Measurements from ENCODE around the gene ARHGAP31.
"Not testable (repeated sequence)": the region's sequence is repeated elsewhere in the genome, so short reads cannot be mapped to it uniquely, and the experiment has no call there.

Gene ARHGAP31

DNA sequence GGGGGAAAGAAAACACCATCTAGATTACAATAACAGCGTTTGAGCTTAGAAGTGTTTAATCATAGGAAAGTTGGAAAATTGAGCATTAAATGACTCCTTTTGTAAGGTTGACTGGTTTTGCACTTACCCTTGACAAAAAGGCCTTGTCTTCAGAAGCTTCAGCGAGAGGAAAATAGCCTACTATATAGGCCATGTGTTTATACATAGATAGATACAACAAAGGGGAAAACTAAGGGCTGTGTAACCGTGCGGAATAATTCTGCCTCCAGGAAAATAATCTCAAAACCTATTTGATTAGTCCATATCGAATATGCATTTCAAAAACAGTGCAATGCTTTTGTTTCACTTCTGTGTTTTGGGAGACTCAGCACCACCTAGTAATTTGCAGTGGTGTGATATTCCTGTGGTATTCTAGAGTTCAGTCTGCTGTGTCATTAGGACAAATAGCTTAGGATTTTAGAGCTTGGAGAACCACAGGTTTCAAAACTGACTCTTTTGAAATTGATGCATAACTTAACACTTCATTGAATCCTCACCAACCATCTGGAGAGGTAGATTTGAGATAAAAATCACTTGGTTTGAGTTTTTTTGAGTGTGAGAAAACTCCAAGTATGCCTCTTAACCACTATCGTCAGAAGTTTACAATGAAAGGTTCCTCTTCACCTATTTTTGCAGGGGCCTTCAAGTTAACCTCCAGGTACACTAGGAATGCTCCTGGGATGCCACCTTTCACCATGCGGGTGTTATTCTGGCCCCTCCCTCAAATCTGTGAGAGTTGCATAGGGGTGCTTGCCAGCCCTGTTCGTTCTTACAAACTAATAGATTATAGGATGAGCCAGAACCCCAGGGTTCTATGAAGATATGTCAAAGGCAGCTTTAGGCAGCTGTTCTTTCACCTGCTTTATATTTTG, 1.9 kb downstream of the ARHGAP31 start:
- no peak for DNase-seq

DNA sequence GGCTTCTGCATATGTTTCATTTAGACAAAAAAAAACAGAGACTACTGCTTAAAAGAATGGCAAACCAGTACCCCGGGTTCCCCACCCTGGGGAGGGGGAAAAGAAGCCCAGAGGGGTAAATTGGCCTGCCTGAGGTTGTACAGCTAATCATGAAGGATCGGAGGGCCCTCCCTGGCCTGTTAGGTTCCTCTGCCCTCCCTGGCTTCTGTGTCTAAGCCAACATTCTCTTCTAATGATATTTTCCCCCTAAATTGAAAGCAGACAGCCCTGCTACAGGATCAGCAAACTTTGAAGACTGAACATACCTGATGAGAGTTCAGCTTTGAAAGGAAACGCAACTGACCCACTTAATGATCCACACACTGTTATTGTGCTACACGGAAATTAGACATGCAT, 2.5 kb downstream of the ARHGAP31 start:
- no peak for DNase-seq

DNA sequence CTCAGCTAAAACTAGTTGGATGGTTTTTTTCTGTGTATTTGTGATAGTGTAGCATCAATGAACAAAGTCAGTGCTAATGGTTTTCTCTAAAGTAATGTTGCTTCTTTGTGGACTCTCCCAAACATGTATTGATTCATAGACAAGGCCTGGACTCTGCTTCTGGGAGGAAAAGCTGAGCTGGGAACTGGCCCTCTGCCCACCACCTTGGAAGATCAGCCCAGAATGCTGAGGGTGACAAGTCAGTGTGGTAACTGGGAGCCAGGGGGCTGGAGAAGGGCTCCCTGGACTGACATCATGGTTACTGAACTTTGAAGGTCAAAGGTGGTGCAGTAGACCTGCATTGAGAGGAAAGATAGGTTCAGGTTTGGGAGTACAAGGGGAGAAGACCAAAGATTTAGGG, 3.0 kb downstream of the ARHGAP31 start:
- DNase-seq: no peak

DNA sequence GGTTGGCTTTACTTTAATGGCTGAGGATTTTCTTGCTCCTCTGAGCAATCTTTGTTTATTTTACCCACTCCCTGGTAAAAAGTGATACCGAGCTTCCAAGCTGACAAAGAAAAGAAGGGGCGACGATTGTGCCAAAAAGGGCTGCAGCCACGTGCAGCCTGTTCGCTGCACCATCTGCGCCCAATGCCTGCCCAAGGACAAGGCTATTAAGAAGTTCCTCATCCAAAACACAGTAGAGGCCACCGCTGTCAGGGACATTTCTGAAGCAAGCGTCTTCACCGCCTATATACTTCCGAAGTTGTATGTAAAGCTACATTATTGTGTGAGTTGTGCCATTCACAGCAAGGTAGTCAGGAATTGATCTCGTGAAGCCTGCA, 4.4 kb downstream of the ARHGAP31 start:
- no peak for DNase-seq

DNA sequence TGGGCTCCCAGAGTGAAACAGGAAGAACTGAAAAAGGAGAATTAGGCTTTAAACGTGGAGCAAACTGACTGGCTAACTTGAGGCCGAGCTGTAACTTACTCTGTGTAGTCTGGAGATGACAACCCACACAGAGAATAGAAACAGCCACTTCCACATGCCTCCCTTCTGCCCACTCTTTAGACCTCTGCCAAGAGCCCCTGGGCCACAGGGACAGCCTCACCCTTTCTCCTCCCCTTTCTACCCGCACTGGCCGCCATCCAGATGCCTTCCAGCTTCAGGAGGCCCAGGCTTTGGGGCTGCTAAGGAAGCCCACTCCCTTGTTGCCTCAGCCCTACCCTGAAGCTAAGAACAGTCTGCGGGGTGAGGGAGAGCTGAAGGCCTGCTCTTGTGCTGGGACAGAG, 6.8 kb downstream of the ARHGAP31 start:
- no peak for DNase-seq

DNA sequence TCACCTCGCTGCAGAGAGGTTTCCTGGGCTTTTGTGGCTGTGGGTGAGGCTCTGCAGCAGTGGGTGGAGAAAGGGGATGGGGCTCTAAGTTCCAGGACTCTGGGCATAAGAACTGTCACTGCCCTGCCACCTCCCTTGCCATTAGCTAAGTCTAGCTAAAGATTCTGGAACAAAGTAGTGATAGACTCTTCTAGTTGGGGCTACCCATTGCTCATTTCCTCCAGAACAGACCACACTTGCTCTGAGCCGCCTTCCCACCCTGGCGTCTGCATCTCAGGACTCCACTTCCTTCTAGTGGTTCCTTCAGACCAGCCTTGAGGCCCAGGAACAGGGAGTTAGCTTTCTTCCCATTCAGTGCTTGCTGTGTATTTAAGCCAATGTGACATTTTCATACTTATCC, 7.5 kb downstream of the ARHGAP31 start:
- DNase-seq: no peak

DNA sequence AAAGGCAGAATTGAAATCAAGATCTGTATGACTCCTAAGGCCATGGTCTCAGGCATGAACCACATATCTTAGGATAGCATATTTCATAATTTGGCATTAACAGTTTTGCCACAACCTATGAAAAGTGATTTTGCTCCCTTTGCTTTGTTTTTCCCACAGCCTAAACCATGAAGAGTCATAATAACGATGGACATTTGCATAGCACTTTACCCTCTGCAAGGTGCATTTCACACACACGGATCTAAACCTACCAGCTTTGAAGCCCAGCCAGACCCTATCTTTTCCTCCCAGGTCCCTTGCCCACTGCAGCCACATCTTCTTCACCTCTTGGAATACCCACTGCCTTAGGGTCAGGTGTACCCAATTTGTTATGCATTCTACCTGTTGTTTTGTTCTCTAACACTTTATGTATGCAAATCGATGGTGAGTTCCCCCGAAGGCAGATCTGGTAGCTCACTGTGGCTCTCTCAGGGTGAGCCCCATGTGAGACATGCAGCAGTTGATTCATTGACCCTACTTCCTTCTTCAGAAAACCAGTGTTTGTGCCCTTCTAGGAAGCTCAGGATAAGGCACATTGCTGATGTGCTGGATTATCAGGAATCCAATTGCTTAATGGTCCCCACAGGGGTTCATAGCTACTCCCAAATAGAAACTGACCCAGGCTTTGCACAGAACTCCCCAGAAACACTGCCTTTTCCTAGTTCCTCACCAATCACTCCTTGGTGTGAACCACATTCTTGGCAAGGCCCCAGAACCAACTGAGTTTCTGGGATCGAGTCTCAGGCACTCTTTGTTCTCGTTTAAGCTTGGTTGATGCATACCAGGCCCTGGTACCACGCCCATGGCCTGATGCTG, 8.7 kb downstream of the ARHGAP31 start:
- no peak for DNase-seq

DNA sequence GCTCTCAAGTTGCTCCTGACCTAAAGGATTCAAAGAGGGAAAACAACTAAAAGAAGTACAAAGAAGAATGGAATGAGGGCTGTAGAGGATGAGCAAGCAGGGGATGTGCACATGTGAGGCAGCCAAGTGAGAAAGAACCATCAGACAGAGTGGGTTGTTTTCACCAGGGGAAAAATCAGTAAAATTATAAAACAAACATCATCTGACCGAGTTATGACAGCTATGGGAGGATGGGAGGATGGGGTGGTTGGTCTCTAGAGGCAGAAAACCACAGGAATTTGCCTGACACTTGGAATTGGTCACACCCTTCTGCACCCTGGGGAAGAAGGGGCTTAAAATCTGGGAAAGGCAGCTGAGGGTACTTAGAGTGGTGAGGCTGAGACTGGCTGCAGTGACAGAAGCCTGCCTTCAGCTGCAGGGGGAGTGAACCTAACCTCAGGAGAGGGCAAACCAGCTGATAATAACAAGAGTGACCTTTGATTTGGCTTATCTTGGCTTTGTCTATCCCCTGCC, 10.1 kb downstream of the ARHGAP31 start:
- no peak for DNase-seq

DNA sequence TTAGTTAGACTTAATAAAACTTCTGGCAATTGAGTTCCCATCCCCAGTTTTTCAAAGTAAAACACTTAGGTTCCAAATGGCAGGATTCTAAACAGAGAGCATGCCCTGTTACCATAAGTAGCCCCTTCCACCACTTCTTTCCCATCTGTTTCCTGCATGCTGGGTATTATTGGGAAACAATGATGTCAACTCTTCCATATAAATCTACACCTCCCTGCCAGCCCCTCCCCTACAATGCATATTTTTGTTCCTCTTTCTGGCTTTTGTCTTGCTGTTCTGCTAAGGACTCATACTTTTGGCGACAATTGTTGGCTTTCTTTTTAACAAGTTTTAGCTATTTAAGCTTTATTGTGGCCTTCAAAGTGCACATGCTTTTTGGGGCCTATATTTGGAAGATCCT, 11.1 kb downstream of the ARHGAP31 start:
- no peak for DNase-seq

DNA sequence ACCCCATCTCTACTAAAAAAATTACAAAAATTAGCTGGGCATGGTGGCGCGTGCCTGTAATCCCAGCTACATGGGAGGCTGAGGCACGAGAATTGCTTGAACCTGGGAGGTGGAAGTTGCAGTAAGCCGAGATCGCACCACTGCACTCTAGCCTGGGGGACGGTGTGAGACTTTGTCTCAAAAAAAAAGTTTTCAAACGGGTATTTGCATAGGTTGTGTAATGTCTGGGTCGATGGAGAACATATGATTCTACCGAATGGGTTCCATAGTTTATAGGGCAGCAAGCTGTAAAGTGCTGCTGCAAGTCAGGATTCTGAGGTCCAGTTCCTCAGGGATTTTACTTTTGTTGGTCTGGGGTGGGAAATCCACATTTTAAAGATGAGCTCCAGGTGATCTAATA, 12.2 kb downstream of the ARHGAP31 start:
- not testable (repeated sequence) for DNase-seq

DNA sequence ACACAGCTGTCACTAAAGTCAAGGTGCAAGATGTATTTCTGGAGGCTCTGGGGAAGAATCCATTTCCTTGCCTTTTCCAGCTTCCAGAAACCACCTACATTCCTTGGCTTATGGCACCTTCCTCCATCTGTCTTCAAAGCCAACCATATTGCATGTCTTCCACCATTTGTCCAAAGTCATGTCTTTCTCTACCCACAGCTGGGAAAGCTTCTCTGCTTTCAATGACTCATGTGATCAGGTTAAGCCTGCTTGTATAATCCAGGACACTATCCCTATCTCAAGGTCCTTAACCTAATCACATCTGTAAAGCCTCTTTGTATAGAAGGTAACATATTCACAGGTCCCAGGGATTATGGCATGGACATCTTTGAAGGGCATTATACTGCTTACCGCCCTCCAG, 14.2 kb downstream of the ARHGAP31 start:
- no peak for DNase-seq

DNA sequence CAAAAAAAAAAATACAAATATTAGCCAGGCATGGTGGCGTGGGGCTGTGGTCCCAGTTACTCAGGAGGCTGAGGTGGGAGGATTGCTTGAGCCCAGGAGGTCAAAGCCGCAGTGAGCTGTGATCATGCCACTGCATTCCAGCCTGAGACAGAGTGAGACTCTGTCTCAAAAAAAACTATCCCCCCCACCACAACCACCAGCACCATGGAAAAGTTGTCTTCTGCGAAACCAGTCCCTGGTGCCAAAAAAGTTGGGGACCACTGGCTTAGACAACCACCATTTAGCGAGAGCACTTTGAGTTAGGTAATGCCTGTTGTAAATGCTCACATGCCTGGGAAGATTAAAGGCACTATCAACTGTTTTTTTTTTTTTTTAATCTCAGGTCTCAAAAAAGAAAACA, 15.4 kb downstream of the ARHGAP31 start:
- no peak for DNase-seq

DNA sequence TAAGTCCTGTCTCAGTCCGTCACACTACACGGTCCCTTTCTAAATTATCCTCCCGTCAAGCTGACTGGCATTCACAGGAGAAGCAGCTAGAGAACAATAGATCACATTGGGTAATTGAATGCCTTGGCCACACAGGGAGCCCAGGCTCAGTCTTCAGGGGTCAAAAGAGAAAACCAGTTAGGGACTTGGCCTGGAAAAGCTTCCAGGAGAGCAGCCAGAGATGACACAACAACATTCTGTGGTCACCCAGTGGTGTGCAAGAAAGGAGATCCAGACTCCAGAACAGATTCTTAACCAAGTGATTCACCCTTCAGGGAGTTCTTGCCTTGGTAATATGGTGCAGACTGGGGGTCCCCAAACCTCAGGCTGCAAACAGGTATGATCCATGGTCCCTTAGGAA, 15.9 kb downstream of the ARHGAP31 start:
- DNase-seq: no peak

DNA sequence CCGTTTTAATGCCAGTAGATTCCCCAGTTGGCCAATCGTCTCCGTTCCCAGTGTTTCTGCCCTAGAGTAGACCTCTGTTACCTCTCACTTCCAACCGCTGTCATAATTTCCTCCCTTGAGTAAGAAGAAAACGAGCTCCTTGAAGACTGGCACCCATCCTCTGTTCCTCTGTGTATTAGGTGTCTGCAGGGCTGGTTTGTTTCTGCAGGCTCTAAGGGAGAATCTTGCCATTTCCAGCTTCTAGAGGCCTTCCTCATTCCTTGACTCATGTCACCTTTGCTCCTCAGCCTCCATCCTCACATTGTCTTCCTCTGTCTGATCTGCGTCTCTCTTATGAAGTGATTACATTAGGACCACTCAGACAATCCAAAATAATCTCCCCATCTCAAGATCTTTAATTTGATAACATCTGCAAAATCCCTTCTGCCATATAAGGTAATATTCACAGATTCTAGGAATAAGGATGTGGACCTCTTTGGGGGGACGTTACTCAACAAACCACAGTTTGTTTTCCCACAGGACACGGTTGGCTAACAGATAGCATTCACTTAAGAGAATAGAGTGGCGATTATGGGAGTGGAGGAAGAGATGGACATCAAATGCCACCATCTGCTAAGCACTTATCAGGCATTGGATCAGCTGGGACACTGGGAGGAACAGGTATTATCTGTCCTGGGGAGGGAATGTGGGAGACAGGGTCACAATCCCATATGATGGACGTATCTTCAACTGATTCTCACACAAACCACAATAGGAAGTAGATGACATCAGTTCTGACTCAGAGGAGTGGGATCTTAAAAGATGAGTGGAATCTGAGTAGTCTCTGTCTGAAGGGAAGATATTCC, 17.1 kb downstream of the ARHGAP31 start:
- no peak for DNase-seq

DNA sequence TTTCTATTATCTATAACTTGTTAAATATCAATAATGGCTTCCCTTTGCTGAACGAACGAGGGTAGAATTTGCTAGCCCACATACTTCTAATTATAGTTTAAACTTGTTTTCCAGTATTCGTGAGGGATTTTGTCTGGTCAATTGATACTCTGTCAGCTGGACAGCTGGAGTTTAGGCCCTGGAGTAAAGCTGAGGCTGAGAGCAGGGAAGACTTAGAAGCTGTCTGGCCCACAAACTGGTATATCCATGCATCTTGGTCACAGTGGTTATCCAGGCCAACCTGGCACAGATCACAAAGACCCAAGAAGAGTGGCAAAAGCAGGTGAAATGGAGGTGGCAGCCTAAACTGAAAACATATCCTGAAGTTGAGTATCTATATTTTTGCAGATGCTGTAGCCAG, 19.3 kb downstream of the ARHGAP31 start:
- DNase-seq: no peak

DNA sequence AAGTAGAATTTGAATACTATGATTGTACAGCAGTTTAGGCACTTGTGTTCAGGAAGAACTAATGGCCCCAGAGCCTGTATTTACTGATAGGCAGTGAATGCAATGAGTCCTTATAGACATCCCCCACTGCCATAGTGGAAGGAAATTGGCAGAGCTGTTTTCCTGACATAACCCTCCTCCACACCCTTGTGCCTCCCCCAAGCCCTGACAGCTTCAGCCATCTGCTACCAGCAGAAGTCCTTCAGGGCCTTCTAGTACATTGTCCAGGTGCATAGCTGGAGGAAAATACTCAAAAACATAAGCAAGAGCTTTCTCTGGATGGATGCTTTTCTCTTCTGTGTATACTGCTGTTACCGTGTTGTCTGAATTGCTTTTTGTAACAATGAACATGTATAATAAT, 20.6 kb downstream of the ARHGAP31 start:
- DNase-seq: no peak

DNA sequence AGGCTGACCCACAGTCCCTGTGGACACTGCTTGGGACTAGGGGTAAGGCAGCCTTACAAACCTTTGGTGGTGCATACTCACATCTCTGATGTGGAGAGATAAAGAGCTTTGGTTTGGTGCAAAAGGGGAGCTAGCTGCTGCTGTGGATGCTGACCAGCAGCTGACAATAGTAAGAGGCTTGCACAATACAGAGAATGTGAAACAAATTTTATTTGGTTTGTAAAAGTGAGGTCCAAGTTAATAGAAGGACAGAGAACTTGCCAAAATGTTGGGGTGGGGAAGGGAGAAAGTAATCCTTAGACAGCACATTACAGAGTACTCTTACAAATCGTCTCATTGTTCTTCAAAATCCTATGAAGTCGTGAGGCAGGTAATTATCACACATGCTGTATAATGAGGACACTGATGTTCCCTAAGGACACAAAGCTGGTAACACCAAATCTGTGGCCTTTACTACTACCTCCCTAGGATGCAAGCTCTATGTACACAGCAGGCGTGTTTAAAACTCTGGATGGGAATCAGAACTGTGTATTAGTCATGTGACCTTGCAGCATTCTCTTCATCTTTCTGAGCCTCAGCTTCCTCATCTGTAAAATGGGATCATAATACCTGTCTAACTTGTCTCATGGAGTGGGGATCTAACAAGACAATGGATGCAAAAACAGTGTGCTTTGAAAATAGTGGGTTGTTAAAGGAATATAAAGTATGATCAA, 21.6 kb downstream of the ARHGAP31 start:
- DNase-seq: no peak

DNA sequence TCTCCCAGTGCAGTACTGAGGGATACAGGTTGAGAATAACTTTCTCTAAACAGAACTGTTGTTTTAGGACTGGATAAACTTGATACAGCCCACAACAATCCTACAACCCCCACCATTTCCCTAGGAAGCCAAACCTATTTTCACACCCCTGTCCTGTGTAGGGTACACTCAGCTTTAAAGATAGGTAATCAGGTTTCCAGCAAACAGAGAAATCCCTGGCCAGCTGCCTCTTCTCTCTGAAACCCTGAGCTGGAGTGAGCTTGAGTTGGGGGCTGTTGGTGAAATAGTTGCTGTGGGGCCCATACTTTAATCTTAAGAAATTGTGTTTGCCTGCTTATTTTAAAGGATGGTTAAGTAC, 22.1 kb downstream of the ARHGAP31 start:
- no peak for DNase-seq

DNA sequence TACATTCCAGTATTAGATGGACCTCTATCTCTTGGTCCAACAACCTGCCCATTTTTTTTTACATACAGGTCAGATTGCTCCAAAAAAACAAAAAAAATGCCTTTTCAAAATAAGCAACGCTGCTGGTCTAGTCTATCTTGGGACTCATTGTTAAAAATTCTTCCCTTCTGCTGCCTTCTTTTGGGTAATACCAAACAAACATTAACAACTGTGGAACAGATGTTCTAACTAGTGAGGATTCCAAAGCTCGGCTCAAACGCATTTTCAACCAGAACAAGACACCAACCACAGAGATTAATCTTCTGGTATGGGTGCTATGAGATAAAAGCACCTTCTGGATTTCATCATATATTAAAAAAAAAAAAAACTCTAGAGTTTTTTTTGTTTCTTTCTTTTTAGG, 24.7 kb downstream of the ARHGAP31 start:
- no peak for DNase-seq

DNA sequence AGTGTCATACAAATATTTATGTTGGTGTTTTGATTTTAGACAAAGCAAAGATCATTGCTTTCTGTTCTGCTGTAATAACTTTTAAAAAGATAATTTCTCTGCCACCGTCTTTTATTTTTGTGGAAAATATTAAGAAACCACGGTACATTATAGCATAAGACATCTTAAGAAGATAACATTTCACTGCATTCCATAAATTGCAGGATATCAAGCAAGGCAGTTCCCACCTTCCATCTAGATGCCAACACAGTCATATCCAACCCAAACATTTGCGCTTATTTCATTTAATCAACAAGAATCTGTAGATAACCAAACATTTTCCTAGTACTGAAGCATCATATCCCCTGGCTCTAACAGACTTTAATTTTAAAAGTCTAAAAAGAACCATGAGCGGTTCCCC, 25.1 kb downstream of the ARHGAP31 start:
- DNase-seq: no peak

DNA sequence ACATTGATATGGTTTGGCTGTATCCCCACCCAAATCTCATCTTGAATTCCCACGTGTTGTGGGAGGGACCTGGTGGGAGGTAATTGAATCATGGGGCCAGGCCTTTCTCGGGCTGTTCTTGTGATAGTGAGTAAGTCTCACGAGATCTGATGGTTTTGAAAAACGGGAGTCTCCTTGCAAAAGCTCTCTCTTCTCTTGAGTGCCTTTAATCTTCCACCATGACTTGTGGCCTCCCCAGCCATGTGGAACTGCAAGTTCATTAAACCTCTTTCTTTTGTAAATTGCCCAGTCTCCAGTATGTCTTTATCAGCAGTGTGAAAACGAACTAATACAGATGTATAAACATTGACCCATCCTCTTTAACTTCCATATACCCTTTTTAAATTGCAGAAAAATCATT, 26.6 kb downstream of the ARHGAP31 start:
- not testable (repeated sequence) for DNase-seq
